Endothelial cell of umbilical vein (primary cell): ENCODE data around the gene SESN3. TPM values are rescaled to one million over a fixed set of nuclear protein-coding genes. Genes with fewer than 3 reads are reported as not detected.

ENCODE experiments used
- BruUV-seq: library from RNA; stranded (reverse); fragments of 400-500 nt; replicated peaks from 2 replicates; lab custom pipeline; 2021; lab: Mats Ljungman, UMichigan
- CTCF ChIA-PET: fragments of 300-600, 350-600 bp; sonication (Branson Sonifier 250); formaldehyde crosslinking; loops from one replicate; lab custom pipeline; 2021; ENCODE audit warnings: antibody characterized with exemption, inconsistent platforms; lab: Charles Lee
- POLR2A ChIA-PET: fragments of 300-600, 350-600 bp; sonication (Branson Sonifier 250); formaldehyde crosslinking; loops from one replicate; lab custom pipeline; 2021; ENCODE audit warnings: antibody characterized with exemption, inconsistent platforms; lab: Charles Lee
- DNase-seq: peaks from one replicate; pipeline ENCODE4 v3.0.0-alpha.2; 2011; ENCODE audit warnings: low read depth, low spot score
- FAIRE-seq: peaks from 2 replicates; lab custom pipeline; 2011; peaks lifted over from hg19 to GRCh38; lab: Jason Lieb, UNC
- H2AFZ ChIP-seq: 2 replicates; pipeline ENCODE4 v1.6.0; 2012; ENCODE audit warnings: low read depth, low read length, control low read depth, inconsistent platforms
- H3K27ac ChIP-seq: 2 replicates; pipeline ENCODE4 v1.5.1; 2011; ENCODE audit warnings: low read depth, mild to moderate bottlenecking, control low read depth, low read length, moderate library complexity; ENCODE audit not compliant: insufficient read depth
- H3K27me3 ChIP-seq, 2 experiments: 2 replicates each; pipeline versions ENCODE4 v1.6.0 to v1.6.1; 2011; ENCODE audit warnings: low read length in 2 of 2, mixed read lengths in 1 of 2; ENCODE audit not compliant: control insufficient read depth in 2 of 2, insufficient read depth in 2 of 2
- H3K36me3 ChIP-seq, 2 experiments: 2 replicates in 1 of 2; 3 replicates in 1 of 2; pipeline ENCODE4 v1.5.1; 2011; ENCODE audit warnings: low read length in 2 of 2, mild to moderate bottlenecking in 1 of 2, moderate library complexity in 1 of 2; ENCODE audit not compliant: control insufficient read depth in 2 of 2, insufficient read depth in 2 of 2; ENCODE audit errors: extremely low read depth in 1 of 2
- H3K4me1 ChIP-seq: 3 replicates; pipeline ENCODE4 v1.5.1; 2011; ENCODE audit warnings: mild to moderate bottlenecking, low read length; ENCODE audit not compliant: control insufficient read depth, insufficient read depth; ENCODE audit errors: extremely low read depth
- H3K4me2 ChIP-seq: 2 replicates; pipeline ENCODE4 v1.6.1; 2011; ENCODE audit warnings: low read length, control low read depth, mixed read lengths; ENCODE audit not compliant: insufficient read depth
- H3K4me3 ChIP-seq, 3 experiments: fragments of 200-600 bp in 1 of 3; sonication (generic), shearing (Covaris generic) in 1 of 3; replicated peaks in 1 of 3; 2 replicates each; pipeline ENCODE4 v1.5.1; 2011 to 2016; ENCODE audit warnings: control low read depth in 3 of 3, low read length in 3 of 3, mild to moderate bottlenecking in 2 of 3, inconsistent platforms in 1 of 3, low read depth in 1 of 3, moderate library complexity in 1 of 3; ENCODE audit not compliant: insufficient read depth in 1 of 3
- H3K79me2 ChIP-seq: 2 replicates; pipeline ENCODE4 v1.6.0; 2012; ENCODE audit warnings: low read length, inconsistent platforms; ENCODE audit not compliant: control insufficient read depth, insufficient read depth
- H3K9ac ChIP-seq: replicated peaks from 2 replicates; pipeline ENCODE3; 2011; ENCODE audit warnings: low read length, control low read depth; ENCODE audit not compliant: insufficient read depth; ENCODE audit errors: extremely low read depth
- H3K9me1 ChIP-seq: replicated peaks from 3 replicates; pipeline ENCODE4 v1.6.0; 2011; ENCODE audit warnings: mild to moderate bottlenecking, low read length; ENCODE audit not compliant: control insufficient read depth, insufficient read depth; ENCODE audit errors: extremely low read depth
- H3K9me3 ChIP-seq: replicated peaks from 2 replicates; pipeline ENCODE4 v1.5.1; 2012; ENCODE audit warnings: low read length, inconsistent platforms; ENCODE audit not compliant: control insufficient read depth, insufficient read depth
- H4K20me1 ChIP-seq: replicated peaks from 2 replicates; pipeline ENCODE3; 2011; ENCODE audit warnings: mild to moderate bottlenecking, low read length; ENCODE audit not compliant: control insufficient read depth, insufficient read depth; ENCODE audit errors: extremely low read depth
- CTCF ChIP-seq, 2 donors: IDR thresholded peaks; 1 replicate in 1 of 2; 2 replicates in 1 of 2; pipeline ENCODE4 v1.5.1; 2011; ENCODE audit warnings: low read length in 2 of 2, mild to moderate bottlenecking in 2 of 2, moderate library complexity in 2 of 2, control low read depth in 1 of 2, inconsistent platforms in 1 of 2, low read depth in 1 of 2; ENCODE audit not compliant: insufficient read depth in 1 of 2; ENCODE audit errors: extremely low read depth in 1 of 2
- EZH2 ChIP-seq: IDR thresholded peaks from 2 replicates; pipeline ENCODE4 v1.6.1; 2012; ENCODE audit warnings: borderline replicate concordance, low read depth, mild to moderate bottlenecking, moderate library complexity, low read length, inconsistent platforms; ENCODE audit not compliant: severe bottlenecking
- FOS ChIP-seq: IDR thresholded peaks from 2 replicates; pipeline ENCODE4 v1.6.1; 2011; ENCODE audit warnings: mild to moderate bottlenecking, low read length, moderate library complexity, borderline replicate concordance; ENCODE audit not compliant: insufficient read depth
- GATA2 ChIP-seq: IDR thresholded peaks from 2 replicates; pipeline ENCODE4 v1.7.0; 2011; ENCODE audit warnings: low read depth, mild to moderate bottlenecking, moderate library complexity, mixed read lengths, low read length; ENCODE audit not compliant: insufficient read length, insufficient read depth
- JUN ChIP-seq: IDR thresholded peaks from 2 replicates; pipeline ENCODE4 v1.6.1; 2011; ENCODE audit warnings: borderline replicate concordance, low read depth; ENCODE audit not compliant: insufficient read length, insufficient read depth
- MAX ChIP-seq: IDR thresholded peaks from 2 replicates; pipeline ENCODE4 v1.6.1; 2011; ENCODE audit not compliant: insufficient read depth, insufficient read length
- MYC ChIP-seq: IDR thresholded peaks from one replicate; pipeline ENCODE4 v1.6.1; 2011; ENCODE audit warnings: mild to moderate bottlenecking, low read depth, low read length
- POLR2A ChIP-seq: IDR thresholded peaks from 2 replicates; pipeline ENCODE4 v1.6.1; 2012; ENCODE audit warnings: low read depth, mild to moderate bottlenecking, control low read depth, low read length
- POLR2AphosphoS5 ChIP-seq: IDR thresholded peaks from 2 replicates; pipeline ENCODE4 v1.6.1; 2012; ENCODE audit warnings: low read depth, mild to moderate bottlenecking, control low read depth, low read length, moderate library complexity; ENCODE audit not compliant: insufficient read depth
- dilution Hi-C: fragments of 300-500 bp; cut with MboI; formaldehyde crosslinking; loops from one replicate; pipeline ENCODE4 v1.15.0; 2019; ENCODE audit warnings: low sequenced_read_pairs; ENCODE audit not compliant: extremely low pct_ligation_motif_present
- intact Hi-C: fragments of 100-400 bp; cut with micrococcal nuclease; formaldehyde crosslinking; loops from one replicate; pipeline ENCODE4 v1.10.0; 2022
- polyA plus RNA-seq, 4 experiments: library from polyadenylated mRNA; depleted of rRNA in 3 of 4; stranded (reverse) in 3 of 4; unstranded in 1 of 4; fragments of >200 nt; gene quantifications; 2 replicates each; pipeline versions ENCODE4 v1.2.1 to v1.2.3, GENCODE V29; 2011 to 2012; ENCODE audit warnings: missing spikeins in 1 of 4
- total RNA-seq: library from RNA; stranded (reverse); gene quantifications from 2 replicates; pipeline ENCODE4 v1.2.3, GENCODE V29; 2021

SESN3 gene
- total and polyA plus RNA-seq, 2 donors (not counting 3 experiments of a cell fraction or from before 2014, with no cell fraction given), result 1.6 to 6.9 TPM

GRCh38 chr11:95154514-95154913 is 76.5 kb downstream of the SESN3 start:
- Histone ChIP-seq H3K79me2 (no peaks in the 10 kb centered on the region), H3K4me1 (peaks cover 15% of the 10 kb centered on the region), H4K20me1 (no peaks in the 10 kb centered on the region), H2AFZ (no peak overlapping the region), H3K9me1 (no peaks in the 10 kb centered on the region), H3K27me3 (no peaks in the 10 kb centered on the region), H3K4me3 (no peak overlapping the region), H3K36me3 (no peaks in the 10 kb centered on the region), H3K4me2 (no peak overlapping the region), H3K9ac (no peak overlapping the region), H3K9me3 (no peaks in the 10 kb centered on the region), H3K27ac (no peak overlapping the region)
- DNase-seq (peak; percentile 36), FAIRE-seq (peak; percentile 59)
- ChIA-PET CTCF (interaction anchor here (0.6 to 9.6 kb wide), 16 partner anchors 13 to 1274 kb away, joined by 3 to 176 read pairs (median 6); partner anchors contain the start of genes FAM76B, SESN3 and SRSF8), POLR2A (no interaction called here)
- BruUV-seq, result no TSS peak
- dilution Hi-C loops, result no loop called here
- TF ChIP-seq MYC, result no peak
- TF ChIP-seq CTCF (IDR thresholded peaks at IDR 0.05; ENCODE audit: extremely low read depth in 1 of 2, insufficient read depth in 1 of 2, low read depth in 1 of 2, low read length in 2 of 2), result peak; percentile 26 to 39
- intact Hi-C loops, result loop anchor here (10.0 kb wide), 1 partner anchor 210 kb away; no protein-coding TSS in a partner anchor

GRCh38 chr11:95153857-95154246 is 77.2 kb downstream of the SESN3 start:
- Histone ChIP-seq H3K9me1 (no peaks in the 10 kb centered on the region), H3K27me3 (no peaks in the 10 kb centered on the region), H3K9ac (no peak overlapping the region), H3K9me3 (no peaks in the 10 kb centered on the region), H4K20me1 (no peaks in the 10 kb centered on the region), H3K27ac (no peak overlapping the region), H3K4me3 (no peak overlapping the region), H3K4me1 (peaks cover 17% of the 10 kb centered on the region), H2AFZ (no peak overlapping the region), H3K79me2 (no peaks in the 10 kb centered on the region), H3K36me3 (no peaks in the 10 kb centered on the region), H3K4me2 (no peak overlapping the region)
- ChIA-PET CTCF (interaction anchor here (0.8 to 9.6 kb wide), 13 partner anchors 46 to 1275 kb away, joined by 3 to 176 read pairs (median 6); partner anchors contain the start of genes FAM76B and SRSF8), POLR2A (no interaction called here)
- intact Hi-C loops, result loop anchor here (10.0 kb wide), 1 partner anchor 211 kb away; no protein-coding TSS in a partner anchor
- FAIRE-seq, result no peak
- no TSS peak for BruUV-seq
- dilution Hi-C loops, result no loop called here
- DNase-seq, result no peak
- TF ChIP-seq MAX, result no peak
- TF ChIP-seq MYC, result no peak
- no peak for TF ChIP-seq CTCF (IDR thresholded peaks at IDR 0.05; ENCODE audit: extremely low read depth in 1 of 2, insufficient read depth in 1 of 2, low read depth in 1 of 2, low read length in 2 of 2)
- TF ChIP-seq JUN, result no peak
- TF ChIP-seq FOS, result no peak
- no peak for TF ChIP-seq GATA2
- no peak for TF ChIP-seq EZH2
- TF ChIP-seq POLR2AphosphoS5, result no peak
- no peak for TF ChIP-seq POLR2A
